GM21526 (cell line): Measurements from ENCODE around the gene GRIPAP1.
A peak's percentile ranks its signal among the peaks of the same experiment; 100 is the strongest.

Experiments
- ATAC-seq: cut with Tn5 transposase; IDR thresholded peaks from one replicate; pipeline ENCODE4 v1.9.1; 2021; ENCODE audit warnings: moderate library complexity; ENCODE audit not compliant: unreplicated experiment, low FRiP score

GRIPAP1 gene

DNA sequence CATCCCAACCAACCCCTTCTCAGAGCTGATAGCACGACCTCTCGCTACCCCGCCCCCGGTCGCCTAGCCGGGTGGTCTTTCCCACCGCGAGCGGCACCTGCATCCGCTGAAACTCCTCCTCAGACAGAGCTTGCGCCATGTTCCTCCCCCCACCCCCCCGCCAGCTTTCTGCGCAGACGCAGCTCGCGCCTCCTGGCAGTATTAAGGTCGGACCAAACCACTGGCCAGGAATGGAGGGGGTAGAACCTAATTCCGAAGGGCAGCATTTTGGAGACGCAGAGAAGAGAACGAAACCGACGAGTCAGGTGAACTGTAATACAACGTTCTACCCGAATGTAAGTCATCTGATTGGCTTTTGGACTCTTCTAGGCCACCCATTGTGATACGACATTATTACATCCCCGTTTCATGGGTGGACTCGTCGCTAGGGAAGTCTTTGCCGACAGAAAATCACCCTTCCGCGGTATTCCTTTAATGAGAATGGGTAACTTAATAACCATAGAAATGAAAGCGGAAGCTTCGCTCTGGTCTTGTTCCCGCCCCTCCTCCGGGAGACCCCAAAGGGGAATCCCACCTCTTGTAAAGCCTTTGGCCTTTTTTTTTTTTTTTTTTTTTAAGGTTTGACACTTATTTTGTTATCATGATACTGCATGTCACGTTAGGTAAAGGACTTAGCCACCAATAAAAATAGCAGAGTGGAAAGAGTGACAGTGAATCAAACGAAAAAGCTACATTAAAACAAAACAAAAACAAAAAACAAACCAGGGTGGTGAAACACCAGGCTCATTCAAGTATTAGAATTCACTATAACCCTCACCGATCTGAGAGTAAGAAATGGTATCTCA lies at the start of gene GRIPAP1:
Gene GRIPAP1 (minus strand): TSS at position 174 of the 845 bp plus-strand sequence. CDS start 35 bp downstream, at position 139.
- ATAC-seq, result peak; percentile 67

DNA sequence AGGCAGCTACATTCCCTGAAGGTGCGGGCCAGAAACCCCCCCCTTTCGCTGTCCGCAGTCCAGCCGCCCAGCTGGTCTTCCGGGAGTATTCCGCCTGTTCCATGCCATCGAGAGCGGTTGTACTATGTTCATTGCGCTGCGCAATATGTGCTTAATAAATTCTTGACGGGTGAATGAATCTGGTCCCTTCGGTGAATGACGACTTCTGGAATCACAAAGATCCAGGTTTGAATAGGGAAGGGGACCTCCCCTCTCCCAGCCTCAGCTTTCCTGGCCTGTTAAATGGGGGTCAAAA lies 41.9 kb upstream of the GRIPAP1 start:
- no peak for ATAC-seq

- peak; percentile 78 for ATAC-seq
These were observed 41.3 kb upstream of the GRIPAP1 start, which contains the start of gene TFE3 for GRCh38 chrX:49043220-49043986. TFE3 (minus strand) TSS chrX:49043357; CDS start chrX:49043226, 131 bp downstream.

GRCh38 chrX:49042581-49043219 lies 40.6 kb upstream of the GRIPAP1 start:
- ATAC-seq, result peak; percentile 7

DNA sequence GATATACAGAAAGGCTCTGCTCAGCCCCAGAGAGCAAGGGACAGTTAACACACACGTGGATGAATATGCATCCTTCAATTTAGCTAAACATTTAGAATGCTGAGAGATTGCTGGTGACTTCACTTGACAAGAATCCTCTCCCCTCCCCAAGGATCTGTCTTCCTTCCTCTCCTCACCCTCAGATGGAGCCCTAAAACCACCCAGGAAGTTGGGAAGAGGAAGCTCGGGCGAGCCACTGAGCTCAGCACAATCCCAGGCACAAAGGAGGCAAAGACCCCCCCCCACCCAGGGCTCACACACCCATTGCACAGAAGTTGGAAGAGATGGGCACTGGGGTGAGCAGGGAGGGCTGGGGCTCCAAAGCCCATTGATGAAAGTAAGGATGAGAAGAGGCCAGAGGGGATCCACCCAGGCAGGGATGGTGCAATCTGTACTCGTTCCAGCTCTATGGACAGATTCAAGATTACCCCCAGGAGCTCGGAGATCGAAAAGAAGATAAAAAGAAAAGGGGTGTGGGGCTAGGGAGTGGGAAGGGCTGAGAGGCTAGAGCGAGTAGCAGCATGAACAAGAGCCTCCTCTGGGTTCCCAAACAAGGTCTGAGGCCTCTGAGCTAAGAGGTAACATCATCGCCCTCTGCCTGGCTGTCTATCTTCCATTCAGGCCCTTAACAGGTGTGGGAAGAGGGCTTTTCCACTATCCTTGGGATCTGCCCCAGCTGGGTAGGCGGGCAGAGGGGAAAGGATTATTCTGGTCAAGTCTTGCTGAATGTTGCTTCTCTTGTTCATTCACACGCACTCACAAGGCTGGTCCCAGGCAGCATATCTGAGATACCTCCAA lies 39.9 kb upstream of the GRIPAP1 start:
- no peak for ATAC-seq

GRCh38 chrX:49040376-49040955 lies 38.4 kb upstream of the GRIPAP1 start:
- no peak for ATAC-seq

GRCh38 chrX:49039598-49040375 lies 37.7 kb upstream of the GRIPAP1 start:
- no peak for ATAC-seq

DNA sequence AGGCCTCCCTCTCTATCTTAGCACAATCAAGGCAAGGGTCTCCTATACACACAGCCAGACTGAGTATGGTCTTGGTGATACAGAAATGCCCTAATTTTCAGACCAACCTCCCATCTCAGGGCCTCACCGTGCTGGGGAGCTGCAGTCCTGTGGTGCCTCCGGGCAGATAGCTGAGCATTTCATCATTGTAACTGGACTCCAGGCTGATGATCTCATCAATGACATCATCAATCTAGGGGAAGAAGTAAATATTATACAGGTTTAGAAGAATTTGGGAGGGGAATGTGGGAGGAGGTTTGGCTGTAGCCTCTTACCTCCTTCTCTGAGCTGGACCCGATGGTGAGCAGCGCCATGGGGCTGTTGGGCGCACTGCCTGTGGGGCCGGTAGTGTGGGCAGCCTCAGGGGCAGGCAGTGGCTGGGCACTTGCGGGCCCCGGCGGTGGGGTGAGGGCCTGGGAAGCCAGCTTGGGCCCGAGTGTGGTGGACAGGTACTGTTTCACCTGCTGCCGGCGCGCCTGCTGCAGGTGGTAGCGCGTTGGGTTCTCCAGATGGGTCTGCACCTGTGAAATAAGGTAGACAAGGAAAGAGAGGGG lies 35.9 kb upstream of the GRIPAP1 start:
- no peak for ATAC-seq

- ATAC-seq, result no peak
These were observed 28.2 kb upstream of the GRIPAP1 start for GRCh38 chrX:49030283-49030682.

GRCh38 chrX:49029876-49030275 lies 27.8 kb upstream of the GRIPAP1 start:
- no peak for ATAC-seq

- ATAC-seq, result no peak
These were observed 17.7 kb upstream of the GRIPAP1 start for GRCh38 chrX:49019599-49020249.

DNA sequence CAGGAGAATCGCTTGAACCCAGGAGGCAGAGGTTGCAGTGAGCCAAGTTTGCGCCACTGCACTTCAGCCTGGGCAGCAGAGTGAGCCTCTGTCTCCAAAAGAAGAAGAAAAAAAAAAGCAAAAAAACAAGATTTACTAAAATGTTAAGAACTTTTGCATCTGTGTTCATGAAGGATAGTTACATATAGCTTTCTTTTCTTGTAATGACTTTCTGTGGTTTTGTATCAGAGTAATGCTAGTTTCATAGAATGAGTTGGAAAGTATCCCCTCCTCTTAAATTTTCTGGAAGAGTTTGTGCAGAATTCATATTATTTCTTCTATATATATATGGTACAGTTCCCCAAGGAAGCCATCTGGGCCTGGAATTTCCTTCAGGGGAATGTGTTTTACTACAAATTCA lies 17.0 kb upstream of the GRIPAP1 start:
- ATAC-seq, result no peak

- no peak for ATAC-seq
These were observed 1.6 kb upstream of the GRIPAP1 start for GRCh38 chrX:49003696-49004095.

GRCh38 chrX:49001521-49002090 lies 458 bp downstream of the GRIPAP1 start:
- peak; percentile 26 for ATAC-seq

GRCh38 chrX:49000636-49001035 lies 1.4 kb downstream of the GRIPAP1 start:
- ATAC-seq, result no peak

DNA sequence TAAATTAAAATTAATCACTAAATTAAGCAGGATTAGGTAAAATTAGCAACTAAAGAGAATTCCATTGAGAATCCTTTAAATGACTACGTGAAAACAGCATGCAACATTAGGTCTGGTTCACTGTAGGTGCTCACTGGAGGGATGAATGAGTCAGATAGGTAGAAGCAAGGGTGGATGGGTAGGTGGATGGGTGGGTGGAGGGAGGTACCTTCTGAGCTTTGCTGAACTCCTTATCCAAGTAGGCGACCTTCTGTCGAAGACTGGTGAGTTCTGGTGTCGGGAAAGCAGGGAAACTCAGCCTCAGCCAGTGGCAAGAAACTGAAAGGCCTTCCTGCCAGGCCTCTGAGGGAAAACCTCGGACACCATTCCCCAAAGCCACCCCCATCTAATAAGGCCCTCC lies 3.0 kb downstream of the GRIPAP1 start:
- no peak for ATAC-seq

DNA sequence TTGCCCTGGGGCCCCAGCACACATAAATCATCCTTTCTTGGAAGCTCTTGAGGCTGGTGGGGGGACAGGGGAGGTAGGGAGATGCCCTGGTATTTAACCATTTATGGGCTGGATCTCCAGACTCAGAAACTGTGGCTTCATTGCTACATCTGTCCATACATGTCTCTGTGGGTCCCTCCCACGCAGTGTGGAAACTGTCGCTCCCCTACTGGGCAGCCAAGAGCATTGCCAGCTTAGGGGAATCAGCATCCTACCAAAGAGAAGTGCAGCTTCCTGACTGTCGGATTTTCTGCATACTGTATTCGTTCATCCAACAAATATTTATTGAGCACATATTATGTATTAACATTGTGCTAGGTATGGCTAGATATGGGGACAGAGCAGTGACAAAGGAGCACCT lies 3.7 kb downstream of the GRIPAP1 start:
- ATAC-seq, result no peak

DNA sequence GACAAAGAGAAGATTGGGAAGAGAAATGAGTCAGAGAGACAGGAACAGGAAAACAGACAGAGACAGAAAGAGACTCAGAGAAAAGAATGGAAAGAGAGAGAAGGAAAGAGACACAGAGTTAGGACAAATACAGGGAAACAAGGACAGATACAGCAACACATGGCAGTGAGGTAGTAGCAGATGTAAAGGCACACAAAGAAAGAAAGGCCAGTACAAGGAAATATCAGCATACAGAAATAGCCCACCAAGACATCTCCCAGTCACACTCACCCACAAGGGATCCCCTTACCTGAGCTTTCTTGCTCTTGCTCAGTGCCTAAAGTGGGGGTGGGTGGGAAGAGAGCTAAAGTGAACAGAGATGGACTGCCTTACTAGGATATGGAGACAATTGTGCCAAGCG lies 4.2 kb downstream of the GRIPAP1 start:
- no peak for ATAC-seq
